H9 (cell line): Measurements from ENCODE around the gene CDSN. TPM values are rescaled to one million over a fixed set of nuclear protein-coding genes. Genes with fewer than 3 reads are reported as not detected.

ENCODE experiments used
- DNase-seq: peaks from one replicate; pipeline ENCODE4 v3.0.0-alpha.2; 2017
- H2AFZ ChIP-seq: one replicate; pipeline ENCODE4 v1.6.1; 2013; ENCODE audit warnings: mild to moderate bottlenecking, low read length, control low read depth, moderate library complexity
- H2AK5ac ChIP-seq: 2 replicates; pipeline ENCODE4 v1.6.1; 2013; ENCODE audit warnings: low read length, control low read depth, mixed read lengths; ENCODE audit not compliant: insufficient read length
- H2BK120ac ChIP-seq: one replicate; pipeline ENCODE4 v1.6.1; 2013; ENCODE audit warnings: low read depth, mild to moderate bottlenecking, low read length, control low read depth, inconsistent platforms; ENCODE audit not compliant: poor library complexity, severe bottlenecking
- H2BK12ac ChIP-seq: 2 replicates; pipeline ENCODE4 v1.6.1; 2013; ENCODE audit warnings: low read length, control low read depth, mixed read lengths, low read depth; ENCODE audit not compliant: insufficient read length
- H2BK15ac ChIP-seq: 2 replicates; pipeline ENCODE4 v1.6.1; 2013; ENCODE audit warnings: low read depth, low read length, control low read depth
- H2BK20ac ChIP-seq: one replicate; pipeline ENCODE4 v1.6.1; 2013; ENCODE audit warnings: low read depth, mild to moderate bottlenecking, low read length, control low read depth, inconsistent platforms; ENCODE audit not compliant: poor library complexity, severe bottlenecking
- H2BK5ac ChIP-seq: 2 replicates; pipeline ENCODE4 v1.6.1; 2013; ENCODE audit warnings: low read length, control low read depth, mixed read lengths; ENCODE audit not compliant: insufficient read length
- H3K14ac ChIP-seq: 2 replicates; pipeline ENCODE4 v1.6.1; 2013; ENCODE audit warnings: low read length, control low read depth; ENCODE audit not compliant: insufficient read depth
- H3K18ac ChIP-seq: 2 replicates; pipeline ENCODE4 v1.6.1; 2013; ENCODE audit warnings: low read depth, mild to moderate bottlenecking, mixed read lengths, low read length, control low read depth; ENCODE audit not compliant: insufficient read length
- H3K23ac ChIP-seq: 2 replicates; pipeline ENCODE4 v1.6.1; 2013; ENCODE audit warnings: low read length, control low read depth, mixed read lengths, low read depth; ENCODE audit not compliant: insufficient read length
- H3K23me2 ChIP-seq: 2 replicates; pipeline ENCODE4 v1.6.1; 2013; ENCODE audit warnings: low read depth, mild to moderate bottlenecking, mixed read lengths, low read length, control low read depth; ENCODE audit not compliant: insufficient read length, poor library complexity, severe bottlenecking
- H3K27ac ChIP-seq: 2 replicates; pipeline ENCODE4 v1.5.1; 2013; ENCODE audit warnings: low read length, control low read depth, mixed read lengths, low read depth; ENCODE audit not compliant: insufficient read length
- H3K27me3 ChIP-seq: 2 replicates; pipeline ENCODE4 v1.6.1; 2013; ENCODE audit warnings: low read length, control low read depth, inconsistent platforms; ENCODE audit not compliant: insufficient read depth
- H3K4ac ChIP-seq: 2 replicates; pipeline ENCODE4 v1.6.1; 2013; ENCODE audit warnings: low read depth, mild to moderate bottlenecking, control low read depth, inconsistent platforms, low read length, moderate library complexity
- H3K4me1 ChIP-seq: 2 replicates; pipeline ENCODE4 v1.6.1; 2013; ENCODE audit warnings: low read length, control low read depth, inconsistent platforms; ENCODE audit not compliant: insufficient read depth
- H3K4me2 ChIP-seq: 2 replicates; pipeline ENCODE4 v1.6.1; 2013; ENCODE audit warnings: low read length, control low read depth, mixed read lengths; ENCODE audit not compliant: insufficient read length, insufficient read depth
- H3K56ac ChIP-seq: 2 replicates; pipeline ENCODE4 v1.6.1; 2013; ENCODE audit warnings: low read depth, mild to moderate bottlenecking, mixed read lengths, low read length, control low read depth; ENCODE audit not compliant: insufficient read length
- H3K79me1 ChIP-seq: 2 replicates; pipeline ENCODE4 v1.6.1; 2013; ENCODE audit warnings: low read depth, mild to moderate bottlenecking, moderate library complexity, low read length, control low read depth, inconsistent platforms; ENCODE audit not compliant: insufficient read depth, poor library complexity, severe bottlenecking
- H3K79me2 ChIP-seq: 2 replicates; pipeline ENCODE4 v1.6.1; 2013; ENCODE audit warnings: low read length, control low read depth, inconsistent platforms; ENCODE audit not compliant: insufficient read depth
- H3K9ac ChIP-seq: 2 replicates; pipeline ENCODE4 v1.6.1; 2013; ENCODE audit warnings: low read length, control low read depth, mixed read lengths; ENCODE audit not compliant: insufficient read length; ENCODE audit errors: extremely low read depth
- H3K9me3 ChIP-seq: one replicate; pipeline ENCODE4 v1.6.1; 2013; ENCODE audit warnings: low read depth, low read length, inconsistent platforms; ENCODE audit not compliant: control insufficient read depth
- H3T11ph ChIP-seq: one replicate; pipeline ENCODE4 v1.6.1; 2013; ENCODE audit warnings: mild to moderate bottlenecking, low read length, control low read depth, inconsistent platforms
- H4K20me1 ChIP-seq: one replicate; pipeline ENCODE4 v1.6.1; 2013; ENCODE audit not compliant: control insufficient read depth, insufficient read length, insufficient read depth
- H4K5ac ChIP-seq: 2 replicates; pipeline ENCODE4 v1.6.1; 2013; ENCODE audit warnings: low read depth, mild to moderate bottlenecking, mixed read lengths, low read length, control low read depth; ENCODE audit not compliant: insufficient read length
- H4K8ac ChIP-seq: replicated peaks from 2 replicates; pipeline ENCODE4 v1.6.1; 2013; ENCODE audit warnings: low read length, control low read depth, mixed read lengths, low read depth; ENCODE audit not compliant: insufficient read length
- H4K91ac ChIP-seq: 2 replicates; pipeline ENCODE4 v1.6.1; 2013; ENCODE audit warnings: low read depth, mild to moderate bottlenecking, moderate library complexity, mixed read lengths, low read length, control low read depth; ENCODE audit not compliant: insufficient read length
- H3K27ac Mint-ChIP-seq, 3 experiments: 2 replicates in 2 of 3; 3 replicates in 1 of 3; pipeline ENCODE4 v1.8.0; 2020 to 2021; ENCODE audit warnings: mixed read lengths in 3 of 3, mild to moderate bottlenecking in 1 of 3, moderate library complexity in 1 of 3
- H3K27me3 Mint-ChIP-seq: 2 replicates; pipeline ENCODE4 v1.8.0; 2021; ENCODE audit warnings: low read depth, mild to moderate bottlenecking, moderate library complexity, mixed read lengths
- H3K36me3 Mint-ChIP-seq, 3 experiments: 2 replicates in 2 of 3; 3 replicates in 1 of 3; pipeline ENCODE4 v1.8.0; 2020 to 2021; ENCODE audit warnings: low read depth in 3 of 3, mixed read lengths in 3 of 3; ENCODE audit not compliant: insufficient read depth in 1 of 3
- H3K4me1 Mint-ChIP-seq, 2 experiments: 2 replicates each; pipeline ENCODE4 v1.8.0; 2020; ENCODE audit warnings: mixed read lengths in 2 of 2
- H3K4me3 Mint-ChIP-seq, 2 experiments: 2 replicates in 1 of 2; 3 replicates in 1 of 2; pipeline ENCODE4 v1.8.0; 2020 to 2021; ENCODE audit warnings: mild to moderate bottlenecking in 2 of 2, mixed read lengths in 2 of 2, moderate library complexity in 1 of 2
- H3K9me3 Mint-ChIP-seq, 2 experiments: 2 replicates in 1 of 2; 3 replicates in 1 of 2; pipeline ENCODE4 v1.8.0; 2020; ENCODE audit warnings: mild to moderate bottlenecking in 2 of 2, mixed read lengths in 2 of 2, moderate library complexity in 1 of 2
- CTCF ChIP-seq: fragments of 200-600 bp; sonication (generic); conservative IDR thresholded peaks from 3 replicates; pipeline ENCODE4 v1.8.0; 2021; ENCODE audit warnings: antibody characterized with exemption, mild to moderate bottlenecking
- WGBS: extraction: QIAGEN DNeasy Blood & Tissue Kit; methylation state at CpG from one replicate; pipeline ENCODE4 v1.1.7; 2013; ENCODE audit warnings: missing lambda C conversion rate, low lambda C conversion rate, mixed read lengths; ENCODE audit not compliant: insufficient read length; ENCODE audit errors: extremely low coverage; 5-methylcytosine and 5-hydroxymethylcytosine counted together
- total RNA-seq: library from RNA; stranded (reverse); gene quantifications from 2 replicates; pipeline ENCODE4 v1.2.1, GENCODE V29; 2021

Gene CDSN
- total RNA-seq, 1 experiment from 2014 or later, result not detected

GRCh38 chr6:31107052-31107451 lies 13.2 kb downstream of the CDSN start:
- H3K36me3 Mint-ChIP-seq, result no peaks in the 10 kb centered on the region
- DNase-seq, result no peak
- peaks cover 22 to 23% of the 10 kb centered on the region in 2 experiments for H3K4me1 Mint-ChIP-seq
- H3K9me3 ChIP-seq, result no peaks in the 10 kb centered on the region
- no peaks in the 10 kb centered on the region for H3K23me2 ChIP-seq
- H3K9me3 Mint-ChIP-seq, result no peaks in the 10 kb centered on the region; a peak in 1 of 5 replicates
- no peak overlapping the region for H2BK12ac ChIP-seq
- no peaks in the 10 kb centered on the region for H3K79me2 ChIP-seq
- no peak overlapping the region for H3K4me3 Mint-ChIP-seq
- no peak overlapping the region for H2BK15ac ChIP-seq
- peaks cover 7% of the 10 kb centered on the region; the same call in 1 of the 2 replicates for H3K4me1 ChIP-seq
- no peak for TF ChIP-seq CTCF
- no peak overlapping the region for H3K56ac ChIP-seq
- no peak overlapping the region for H2BK5ac ChIP-seq
- H3K4me2 ChIP-seq, result no peak overlapping the region
- no peak overlapping the region for H3K23ac ChIP-seq
- no peak overlapping the region for H2BK120ac ChIP-seq
- no peak overlapping the region for H4K91ac ChIP-seq
- peaks cover 36% of the 10 kb centered on the region for H3K27me3 Mint-ChIP-seq
- no peaks in the 10 kb centered on the region; the same call in 1 of the 2 replicates for H3K27me3 ChIP-seq
- no peaks in the 10 kb centered on the region for H4K20me1 ChIP-seq
- H3K4ac ChIP-seq, result no peak overlapping the region
- no peak overlapping the region for H4K5ac ChIP-seq
- no CpG with 5 or more reads among the region's 4 CpGs for WGBS
- H3K9ac ChIP-seq, result no peak overlapping the region
- H2AFZ ChIP-seq, result no peak overlapping the region
- no peak overlapping the region for H3T11ph ChIP-seq
- H3K14ac ChIP-seq, result no peak overlapping the region
- no peaks in the 10 kb centered on the region for H3K79me1 ChIP-seq
- H2AK5ac ChIP-seq, result no peak overlapping the region
- no peak overlapping the region for H3K18ac ChIP-seq
- H3K27ac Mint-ChIP-seq, result no peak overlapping the region; a peak in 1 of 7 replicates
- H2BK20ac ChIP-seq, result no peak overlapping the region
- H3K27ac ChIP-seq, result no peak overlapping the region
- H4K8ac ChIP-seq, result no peak overlapping the region
